GM12872 (cell line): Measurements from ENCODE around the gene MARVELD2.

Experiments used
- TF ChIP-seq, protein P1 (sequence below): IDR thresholded peaks from 3 replicates; pipeline ENCODE4 v1.5.1; 2011; ENCODE audit warnings: low read depth, mild to moderate bottlenecking, low read length, moderate library complexity; ENCODE audit not compliant: insufficient read depth

Gene MARVELD2

DNA sequence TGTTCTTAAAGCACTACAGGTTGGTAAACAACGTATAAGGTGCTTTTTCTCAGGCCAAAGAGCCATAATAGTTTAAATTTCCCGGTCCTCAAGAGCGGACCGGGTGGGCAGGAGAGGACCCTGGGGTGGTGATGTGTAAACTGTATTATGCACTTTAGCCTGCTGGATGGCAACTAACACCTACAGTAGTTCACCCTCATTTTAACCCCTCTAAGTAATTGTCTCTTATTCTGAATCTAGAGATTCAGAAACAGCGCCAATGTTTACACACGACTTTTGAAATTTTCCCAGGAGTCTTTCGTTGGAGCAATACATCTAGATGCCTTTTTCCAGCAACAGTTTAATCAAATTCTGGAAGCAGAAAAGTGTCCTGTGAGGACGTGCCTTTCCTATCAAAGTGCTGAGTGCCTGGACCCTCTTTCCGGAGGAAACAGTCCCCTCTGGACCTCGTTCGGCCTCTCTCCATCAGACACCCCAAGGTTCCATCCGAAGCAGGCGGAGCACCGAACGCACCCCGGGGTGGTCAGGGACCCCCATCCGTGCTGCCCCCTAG, 77.0 kb downstream of the MARVELD2 start:
- TF ChIP-seq, protein P1, sequence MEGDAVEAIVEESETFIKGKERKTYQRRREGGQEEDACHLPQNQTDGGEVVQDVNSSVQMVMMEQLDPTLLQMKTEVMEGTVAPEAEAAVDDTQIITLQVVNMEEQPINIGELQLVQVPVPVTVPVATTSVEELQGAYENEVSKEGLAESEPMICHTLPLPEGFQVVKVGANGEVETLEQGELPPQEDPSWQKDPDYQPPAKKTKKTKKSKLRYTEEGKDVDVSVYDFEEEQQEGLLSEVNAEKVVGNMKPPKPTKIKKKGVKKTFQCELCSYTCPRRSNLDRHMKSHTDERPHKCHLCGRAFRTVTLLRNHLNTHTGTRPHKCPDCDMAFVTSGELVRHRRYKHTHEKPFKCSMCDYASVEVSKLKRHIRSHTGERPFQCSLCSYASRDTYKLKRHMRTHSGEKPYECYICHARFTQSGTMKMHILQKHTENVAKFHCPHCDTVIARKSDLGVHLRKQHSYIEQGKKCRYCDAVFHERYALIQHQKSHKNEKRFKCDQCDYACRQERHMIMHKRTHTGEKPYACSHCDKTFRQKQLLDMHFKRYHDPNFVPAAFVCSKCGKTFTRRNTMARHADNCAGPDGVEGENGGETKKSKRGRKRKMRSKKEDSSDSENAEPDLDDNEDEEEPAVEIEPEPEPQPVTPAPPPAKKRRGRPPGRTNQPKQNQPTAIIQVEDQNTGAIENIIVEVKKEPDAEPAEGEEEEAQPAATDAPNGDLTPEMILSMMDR, result no peak

DNA sequence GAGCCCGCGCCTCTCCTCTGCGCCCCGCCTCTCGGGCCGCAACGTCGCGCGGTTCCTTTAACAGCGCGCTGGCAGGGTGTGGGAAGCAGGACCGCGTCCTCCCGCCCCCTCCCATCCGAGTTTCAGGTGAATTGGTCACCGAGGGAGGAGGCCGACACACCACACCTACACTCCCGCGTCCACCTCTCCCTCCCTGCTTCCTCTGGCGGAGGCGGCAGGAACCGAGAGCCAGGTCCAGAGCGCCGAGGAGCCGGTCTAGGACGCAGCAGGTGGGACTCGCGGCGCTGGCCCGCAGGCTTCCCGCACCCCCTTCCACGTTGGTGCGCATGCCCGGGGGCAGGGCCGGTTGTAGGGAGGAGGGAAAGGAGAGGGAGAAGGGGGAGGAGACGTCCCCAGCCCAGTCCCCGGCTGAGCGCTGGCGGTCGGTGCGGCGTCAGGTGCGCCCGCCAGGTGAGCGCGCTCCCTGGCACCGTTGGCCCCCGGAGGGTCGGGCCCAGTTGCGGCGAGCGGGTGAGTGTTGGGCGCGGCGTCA, 77.5 kb downstream of the MARVELD2 start, which contains the start of gene OCLN:
Gene OCLN, plus strand, starts transcription at position 400 of the 532 bp plus-strand sequence. CDS start 11,455 bp downstream, outside the sequence.
- TF ChIP-seq, protein P1, result no peak

GRCh38 chr5:69492923-69493395, 78.0 kb downstream of the MARVELD2 start:
- TF ChIP-seq, protein P1, result no peak

DNA sequence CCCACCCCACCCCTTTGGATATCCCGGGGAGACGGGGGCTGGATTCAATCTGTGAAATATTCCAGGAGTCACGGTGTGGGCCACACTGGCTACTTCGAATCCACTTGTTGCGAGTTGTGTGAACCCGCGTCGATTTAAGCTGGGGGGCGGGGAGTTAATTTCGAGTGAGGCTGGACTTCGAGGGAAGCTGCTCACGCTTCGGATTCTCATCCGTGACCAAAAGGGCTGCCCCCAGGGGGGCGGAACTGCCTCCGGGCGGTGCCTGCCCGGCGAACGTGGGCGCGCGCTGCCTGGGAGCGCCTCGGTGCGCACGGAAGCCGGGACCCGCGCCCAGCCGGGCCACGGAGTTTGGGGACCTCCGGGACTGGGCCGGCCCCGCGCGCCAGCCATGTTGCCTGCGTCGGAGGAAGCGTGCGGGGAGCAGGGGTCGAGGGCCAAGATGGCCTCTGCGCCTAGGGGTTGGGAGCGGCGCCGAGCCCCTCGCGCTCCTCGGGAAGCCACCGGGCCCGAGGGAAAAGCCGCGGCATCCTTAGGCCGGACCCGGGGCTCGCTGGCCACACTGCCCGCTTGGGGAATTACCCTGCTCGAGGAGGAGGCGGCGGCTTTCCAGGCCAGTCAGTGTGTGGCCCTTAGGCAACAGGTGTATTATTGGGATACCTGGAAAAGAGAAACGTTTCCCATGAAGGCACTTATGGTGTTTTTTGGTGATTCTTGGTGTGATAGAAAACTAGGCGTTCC, 78.6 kb downstream of the MARVELD2 start:
- TF ChIP-seq, protein P1, result no peak
